ENCODE results near the gene EFNB3. TPM values are rescaled to one million over a fixed set of nuclear protein-coding genes. Genes with fewer than 3 reads are reported as not detected.

EFNB3 gene
- total and polyA plus RNA-seq, 2 of the 13 experiments (the other 11 are each of a cell fraction or from before 2014, with no cell fraction given), result 0.07 to 0.25 TPM

DNA sequence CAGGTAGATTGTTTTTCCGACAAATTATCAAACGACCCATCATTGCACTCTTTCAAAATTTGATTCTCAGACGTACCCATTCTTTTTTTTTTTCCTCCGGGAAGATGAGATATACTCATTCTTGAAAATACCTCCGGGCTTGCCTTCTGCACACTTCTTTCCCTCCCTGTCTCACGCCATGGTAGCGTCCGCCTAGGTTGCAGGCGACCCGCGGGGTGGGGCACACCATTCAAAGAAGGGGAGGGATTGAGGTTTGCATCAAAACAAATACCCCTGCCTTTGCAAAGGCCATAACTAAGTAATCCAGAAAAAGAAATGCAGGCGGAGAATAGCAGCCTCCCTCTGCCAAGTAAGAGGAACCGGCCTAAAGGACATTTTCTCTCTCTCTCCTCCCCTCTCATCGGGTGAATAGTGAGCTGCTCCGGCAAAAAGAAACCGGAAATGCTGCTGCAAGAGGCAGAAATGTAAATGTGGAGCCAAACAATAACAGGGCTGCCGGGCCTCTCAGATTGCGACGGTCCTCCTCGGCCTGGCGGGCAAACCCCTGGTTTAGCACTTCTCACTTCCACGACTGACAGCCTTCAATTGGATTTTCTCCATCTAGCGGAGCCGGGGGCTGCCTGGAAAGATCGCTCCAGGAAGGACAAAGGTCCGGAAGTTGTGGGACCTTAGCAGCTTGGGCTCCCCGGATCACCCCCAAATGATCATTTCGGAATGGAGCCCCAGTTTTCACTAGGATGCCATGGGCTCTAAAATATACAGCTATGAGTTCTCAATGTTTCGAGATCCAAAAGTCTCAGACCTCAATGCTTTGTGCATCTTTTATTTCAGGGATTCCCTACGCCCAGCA lies 18.6 kb upstream of the EFNB3 start (continued):
- TF ChIP-seq, protein P1, sequence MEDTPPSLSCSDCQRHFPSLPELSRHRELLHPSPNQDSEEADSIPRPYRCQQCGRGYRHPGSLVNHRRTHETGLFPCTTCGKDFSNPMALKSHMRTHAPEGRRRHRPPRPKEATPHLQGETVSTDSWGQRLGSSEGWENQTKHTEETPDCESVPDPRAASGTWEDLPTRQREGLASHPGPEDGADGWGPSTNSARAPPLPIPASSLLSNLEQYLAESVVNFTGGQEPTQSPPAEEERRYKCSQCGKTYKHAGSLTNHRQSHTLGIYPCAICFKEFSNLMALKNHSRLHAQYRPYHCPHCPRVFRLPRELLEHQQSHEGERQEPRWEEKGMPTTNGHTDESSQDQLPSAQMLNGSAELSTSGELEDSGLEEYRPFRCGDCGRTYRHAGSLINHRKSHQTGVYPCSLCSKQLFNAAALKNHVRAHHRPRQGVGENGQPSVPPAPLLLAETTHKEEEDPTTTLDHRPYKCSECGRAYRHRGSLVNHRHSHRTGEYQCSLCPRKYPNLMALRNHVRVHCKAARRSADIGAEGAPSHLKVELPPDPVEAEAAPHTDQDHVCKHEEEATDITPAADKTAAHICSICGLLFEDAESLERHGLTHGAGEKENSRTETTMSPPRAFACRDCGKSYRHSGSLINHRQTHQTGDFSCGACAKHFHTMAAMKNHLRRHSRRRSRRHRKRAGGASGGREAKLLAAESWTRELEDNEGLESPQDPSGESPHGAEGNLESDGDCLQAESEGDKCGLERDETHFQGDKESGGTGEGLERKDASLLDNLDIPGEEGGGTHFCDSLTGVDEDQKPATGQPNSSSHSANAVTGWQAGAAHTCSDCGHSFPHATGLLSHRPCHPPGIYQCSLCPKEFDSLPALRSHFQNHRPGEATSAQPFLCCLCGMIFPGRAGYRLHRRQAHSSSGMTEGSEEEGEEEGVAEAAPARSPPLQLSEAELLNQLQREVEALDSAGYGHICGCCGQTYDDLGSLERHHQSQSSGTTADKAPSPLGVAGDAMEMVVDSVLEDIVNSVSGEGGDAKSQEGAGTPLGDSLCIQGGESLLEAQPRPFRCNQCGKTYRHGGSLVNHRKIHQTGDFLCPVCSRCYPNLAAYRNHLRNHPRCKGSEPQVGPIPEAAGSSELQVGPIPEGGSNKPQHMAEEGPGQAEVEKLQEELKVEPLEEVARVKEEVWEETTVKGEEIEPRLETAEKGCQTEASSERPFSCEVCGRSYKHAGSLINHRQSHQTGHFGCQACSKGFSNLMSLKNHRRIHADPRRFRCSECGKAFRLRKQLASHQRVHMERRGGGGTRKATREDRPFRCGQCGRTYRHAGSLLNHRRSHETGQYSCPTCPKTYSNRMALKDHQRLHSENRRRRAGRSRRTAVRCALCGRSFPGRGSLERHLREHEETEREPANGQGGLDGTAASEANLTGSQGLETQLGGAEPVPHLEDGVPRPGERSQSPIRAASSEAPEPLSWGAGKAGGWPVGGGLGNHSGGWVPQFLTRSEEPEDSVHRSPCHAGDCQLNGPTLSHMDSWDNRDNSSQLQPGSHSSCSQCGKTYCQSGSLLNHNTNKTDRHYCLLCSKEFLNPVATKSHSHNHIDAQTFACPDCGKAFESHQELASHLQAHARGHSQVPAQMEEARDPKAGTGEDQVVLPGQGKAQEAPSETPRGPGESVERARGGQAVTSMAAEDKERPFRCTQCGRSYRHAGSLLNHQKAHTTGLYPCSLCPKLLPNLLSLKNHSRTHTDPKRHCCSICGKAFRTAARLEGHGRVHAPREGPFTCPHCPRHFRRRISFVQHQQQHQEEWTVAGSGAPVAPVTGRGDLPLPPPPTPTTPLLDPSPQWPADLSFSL (CRISPR knock-in tag; IDR thresholded peaks at IDR 0.05), result no peak
- TF ChIP-seq ZNF672 (CRISPR knock-in tag; IDR thresholded peaks at IDR 0.05), result no peak
- TF ChIP-seq ZNF34 (CRISPR knock-in tag; IDR thresholded peaks at IDR 0.05; ENCODE audit: borderline replicate concordance), result 0 out of 2 replicates have a peak, but pooled peaks have one; percentile 75
- TF ChIP-seq SMAD1 (CRISPR knock-in tag; IDR thresholded peaks at IDR 0.05; ENCODE audit: borderline replicate concordance, low read depth), result no peak
- no peak for TF ChIP-seq ZSCAN25 (CRISPR knock-in tag; IDR thresholded peaks at IDR 0.05)
- TF ChIP-seq KDM6A (CRISPR knock-in tag; IDR thresholded peaks at IDR 0.05; ENCODE audit: low read depth), result no peak
- TF ChIP-seq, protein P2, sequence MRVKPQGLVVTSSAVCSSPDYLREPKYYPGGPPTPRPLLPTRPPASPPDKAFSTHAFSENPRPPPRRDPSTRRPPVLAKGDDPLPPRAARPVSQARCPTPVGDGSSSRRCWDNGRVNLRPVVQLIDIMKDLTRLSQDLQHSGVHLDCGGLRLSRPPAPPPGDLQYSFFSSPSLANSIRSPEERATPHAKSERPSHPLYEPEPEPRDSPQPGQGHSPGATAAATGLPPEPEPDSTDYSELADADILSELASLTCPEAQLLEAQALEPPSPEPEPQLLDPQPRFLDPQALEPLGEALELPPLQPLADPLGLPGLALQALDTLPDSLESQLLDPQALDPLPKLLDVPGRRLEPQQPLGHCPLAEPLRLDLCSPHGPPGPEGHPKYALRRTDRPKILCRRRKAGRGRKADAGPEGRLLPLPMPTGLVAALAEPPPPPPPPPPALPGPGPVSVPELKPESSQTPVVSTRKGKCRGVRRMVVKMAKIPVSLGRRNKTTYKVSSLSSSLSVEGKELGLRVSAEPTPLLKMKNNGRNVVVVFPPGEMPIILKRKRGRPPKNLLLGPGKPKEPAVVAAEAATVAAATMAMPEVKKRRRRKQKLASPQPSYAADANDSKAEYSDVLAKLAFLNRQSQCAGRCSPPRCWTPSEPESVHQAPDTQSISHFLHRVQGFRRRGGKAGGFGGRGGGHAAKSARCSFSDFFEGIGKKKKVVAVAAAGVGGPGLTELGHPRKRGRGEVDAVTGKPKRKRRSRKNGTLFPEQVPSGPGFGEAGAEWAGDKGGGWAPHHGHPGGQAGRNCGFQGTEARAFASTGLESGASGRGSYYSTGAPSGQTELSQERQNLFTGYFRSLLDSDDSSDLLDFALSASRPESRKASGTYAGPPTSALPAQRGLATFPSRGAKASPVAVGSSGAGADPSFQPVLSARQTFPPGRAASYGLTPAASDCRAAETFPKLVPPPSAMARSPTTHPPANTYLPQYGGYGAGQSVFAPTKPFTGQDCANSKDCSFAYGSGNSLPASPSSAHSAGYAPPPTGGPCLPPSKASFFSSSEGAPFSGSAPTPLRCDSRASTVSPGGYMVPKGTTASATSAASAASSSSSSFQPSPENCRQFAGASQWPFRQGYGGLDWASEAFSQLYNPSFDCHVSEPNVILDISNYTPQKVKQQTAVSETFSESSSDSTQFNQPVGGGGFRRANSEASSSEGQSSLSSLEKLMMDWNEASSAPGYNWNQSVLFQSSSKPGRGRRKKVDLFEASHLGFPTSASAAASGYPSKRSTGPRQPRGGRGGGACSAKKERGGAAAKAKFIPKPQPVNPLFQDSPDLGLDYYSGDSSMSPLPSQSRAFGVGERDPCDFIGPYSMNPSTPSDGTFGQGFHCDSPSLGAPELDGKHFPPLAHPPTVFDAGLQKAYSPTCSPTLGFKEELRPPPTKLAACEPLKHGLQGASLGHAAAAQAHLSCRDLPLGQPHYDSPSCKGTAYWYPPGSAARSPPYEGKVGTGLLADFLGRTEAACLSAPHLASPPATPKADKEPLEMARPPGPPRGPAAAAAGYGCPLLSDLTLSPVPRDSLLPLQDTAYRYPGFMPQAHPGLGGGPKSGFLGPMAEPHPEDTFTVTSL (CRISPR knock-in tag; IDR thresholded peaks at IDR 0.05; ENCODE audit: borderline replicate concordance), result no peak
- no peak for TF ChIP-seq ZNF564 (CRISPR knock-in tag; IDR thresholded peaks at IDR 0.05)
- TF ChIP-seq TOPORS (CRISPR knock-in tag; IDR thresholded peaks at IDR 0.05), result no peak
- TF ChIP-seq, protein P3, sequence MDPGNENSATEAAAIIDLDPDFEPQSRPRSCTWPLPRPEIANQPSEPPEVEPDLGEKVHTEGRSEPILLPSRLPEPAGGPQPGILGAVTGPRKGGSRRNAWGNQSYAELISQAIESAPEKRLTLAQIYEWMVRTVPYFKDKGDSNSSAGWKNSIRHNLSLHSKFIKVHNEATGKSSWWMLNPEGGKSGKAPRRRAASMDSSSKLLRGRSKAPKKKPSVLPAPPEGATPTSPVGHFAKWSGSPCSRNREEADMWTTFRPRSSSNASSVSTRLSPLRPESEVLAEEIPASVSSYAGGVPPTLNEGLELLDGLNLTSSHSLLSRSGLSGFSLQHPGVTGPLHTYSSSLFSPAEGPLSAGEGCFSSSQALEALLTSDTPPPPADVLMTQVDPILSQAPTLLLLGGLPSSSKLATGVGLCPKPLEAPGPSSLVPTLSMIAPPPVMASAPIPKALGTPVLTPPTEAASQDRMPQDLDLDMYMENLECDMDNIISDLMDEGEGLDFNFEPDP (CRISPR knock-in tag; conservative IDR thresholded peaks at IDR 0.05), result no peak
- TF ChIP-seq, protein P4, sequence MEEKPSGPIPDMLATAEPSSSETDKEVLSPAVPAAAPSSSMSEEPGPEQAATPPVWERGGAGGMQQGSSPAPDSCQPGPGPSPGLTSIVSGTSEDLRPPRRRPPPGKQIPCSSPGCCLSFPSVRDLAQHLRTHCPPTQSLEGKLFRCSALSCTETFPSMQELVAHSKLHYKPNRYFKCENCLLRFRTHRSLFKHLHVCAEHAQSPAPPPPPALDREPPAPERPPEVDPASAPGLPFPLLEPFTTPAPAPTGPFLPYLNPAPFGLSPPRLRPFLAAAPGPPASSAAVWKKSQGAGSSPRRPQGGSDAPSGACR (CRISPR knock-in tag; IDR thresholded peaks at IDR 0.05), result no peak
- TF ChIP-seq ZNF124 (CRISPR knock-in tag; IDR thresholded peaks at IDR 0.05), result 0 out of 2 replicates have a peak, but pooled peaks have one; percentile 44
- TF ChIP-seq RBM22 (optimal IDR thresholded peaks at IDR 0.05; ENCODE audit: low read length), result peak; percentile 55
- TF ChIP-seq SRF (IDR thresholded peaks at IDR 0.05; ENCODE audit: low read depth, low read length), result no peak

Measured in HepG2 (cell line).